GM20431 (cell line): ENCODE results near the gene SDK1.

Experiments used
- in situ Hi-C: fragments of 300-500 bp; cut with MseI, MboI; formaldehyde crosslinking; loops from one replicate; pipeline ENCODE4 v1.15.0; 2020; ENCODE audit warnings: low sequenced_read_pairs; ENCODE audit not compliant: unreplicated experiment

The SDK1 gene

GRCh38 chr7:4040109-4040928 lies 739.3 kb downstream of the SDK1 start:
- in situ Hi-C loops, result no loop called here

GRCh38 chr7:4042402-4043045 lies 741.5 kb downstream of the SDK1 start:
- in situ Hi-C loops, result no loop called here

- in situ Hi-C loops, result no loop called here
Observed at GRCh38 chr7:4043988-4044387, 742.9 kb downstream of the SDK1 start.

DNA sequence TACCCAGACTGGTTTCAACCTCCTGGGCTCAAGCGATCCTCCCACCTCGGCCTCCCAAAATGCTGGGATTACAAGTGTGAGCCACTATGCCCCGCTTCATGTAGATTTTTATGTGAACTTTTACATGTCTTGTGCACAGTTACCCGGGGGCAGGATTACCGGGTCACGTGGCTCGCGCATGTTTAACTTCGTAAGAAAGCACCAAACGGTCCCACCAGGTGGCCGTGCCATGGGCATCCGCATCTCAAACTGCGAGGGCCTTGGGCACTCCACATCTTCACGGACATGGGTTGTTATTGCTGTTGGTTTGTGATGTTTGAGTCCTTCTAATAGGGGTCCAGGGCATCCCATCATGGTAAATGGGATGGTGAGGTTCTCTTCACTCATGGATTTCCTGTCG lies 744.4 kb downstream of the SDK1 start:
- in situ Hi-C loops, result no loop called here

GRCh38 chr7:4045975-4046374 lies 744.9 kb downstream of the SDK1 start:
- in situ Hi-C loops, result no loop called here

DNA sequence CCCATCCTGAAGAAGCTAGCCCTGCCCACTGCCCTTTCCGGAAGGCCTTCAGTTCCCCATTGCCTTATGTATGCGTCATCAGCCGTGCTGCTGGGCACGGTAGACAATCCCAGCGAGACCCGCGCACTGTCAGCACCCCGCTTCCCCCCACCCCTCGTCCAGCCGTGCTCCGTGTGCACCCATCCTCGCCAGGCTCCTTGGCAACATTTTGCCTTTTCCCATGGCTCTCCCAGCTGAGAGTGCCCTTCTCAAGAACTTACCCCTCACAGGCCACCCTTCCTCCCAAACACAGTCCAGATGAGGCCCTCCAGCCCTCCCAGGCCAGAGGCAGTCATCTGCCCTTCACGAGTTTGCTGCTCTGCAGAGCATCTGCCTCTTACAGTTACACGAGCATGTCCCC lies 747.3 kb downstream of the SDK1 start:
- in situ Hi-C loops, result no loop called here

DNA sequence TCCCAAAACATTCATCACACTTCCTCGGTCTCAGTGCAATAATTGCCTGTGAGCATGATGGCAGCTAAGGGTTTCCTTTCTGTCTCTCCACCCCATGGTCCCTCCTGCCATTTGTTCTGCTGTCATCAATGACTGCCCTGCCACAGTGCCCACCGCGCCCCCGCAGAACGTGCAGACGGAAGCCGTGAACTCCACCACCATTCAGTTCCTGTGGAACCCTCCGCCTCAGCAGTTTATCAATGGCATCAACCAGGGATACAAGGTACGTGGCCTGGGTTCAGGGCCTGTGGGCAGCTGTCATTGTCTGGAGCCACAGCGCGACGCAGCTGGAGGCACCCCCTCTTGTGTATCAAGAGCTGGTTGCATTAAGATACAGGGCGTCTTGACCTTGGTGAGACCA lies 748.1 kb downstream of the SDK1 start:
- in situ Hi-C loops, result no loop called here

DNA sequence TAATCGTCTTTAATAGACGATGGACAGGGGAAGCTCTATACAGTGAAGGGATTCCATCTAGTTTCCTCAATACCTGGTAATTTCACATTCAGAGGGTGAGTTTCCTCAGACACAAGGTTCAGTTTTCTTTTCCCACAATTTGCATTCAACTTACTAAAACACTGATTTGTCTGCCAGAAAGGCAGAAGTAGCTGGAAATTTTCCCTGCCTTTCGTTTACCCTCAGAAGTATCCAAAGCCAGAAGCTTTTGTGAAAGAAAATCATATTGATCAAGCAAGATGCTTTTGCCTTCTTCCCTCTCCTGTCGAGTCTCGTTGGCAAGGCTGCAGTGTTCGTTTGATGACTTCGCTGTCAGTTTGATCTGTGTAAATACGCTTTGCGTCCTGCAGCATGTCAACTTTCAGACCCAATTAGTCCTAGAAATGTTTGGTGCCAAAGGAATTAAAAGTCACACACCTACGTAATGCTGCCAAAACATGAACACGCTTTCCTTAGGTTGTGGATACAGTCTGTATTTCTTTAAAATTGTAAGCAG lies 749.1 kb downstream of the SDK1 start:
- in situ Hi-C loops, result no loop called here

- in situ Hi-C loops, result no loop called here
Observed at GRCh38 chr7:4051696-4052095, 750.6 kb downstream of the SDK1 start.

DNA sequence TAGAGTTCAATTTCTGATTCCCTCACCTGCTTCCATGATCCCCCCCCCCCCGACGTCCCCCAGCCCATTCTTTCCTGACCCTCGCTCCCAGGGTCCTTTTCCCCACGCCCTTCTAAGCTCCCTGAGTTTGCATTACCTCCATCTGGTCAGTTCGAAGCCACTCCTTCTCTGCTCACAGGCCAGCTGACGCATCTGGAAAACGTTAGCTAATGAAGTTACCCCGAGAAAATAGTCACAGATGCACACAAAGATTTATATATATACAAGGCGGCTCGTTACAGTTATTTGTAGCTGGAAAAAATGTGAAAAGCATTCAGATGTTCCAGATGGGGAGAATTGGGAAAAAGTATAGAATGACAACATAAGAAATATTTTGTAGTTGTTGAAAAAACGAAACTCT lies 751.1 kb downstream of the SDK1 start:
- in situ Hi-C loops, result no loop called here

GRCh38 chr7:4054158-4054557 lies 753.1 kb downstream of the SDK1 start:
- in situ Hi-C loops, result no loop called here

GRCh38 chr7:4056552-4057288 lies 755.7 kb downstream of the SDK1 start:
- in situ Hi-C loops, result no loop called here

DNA sequence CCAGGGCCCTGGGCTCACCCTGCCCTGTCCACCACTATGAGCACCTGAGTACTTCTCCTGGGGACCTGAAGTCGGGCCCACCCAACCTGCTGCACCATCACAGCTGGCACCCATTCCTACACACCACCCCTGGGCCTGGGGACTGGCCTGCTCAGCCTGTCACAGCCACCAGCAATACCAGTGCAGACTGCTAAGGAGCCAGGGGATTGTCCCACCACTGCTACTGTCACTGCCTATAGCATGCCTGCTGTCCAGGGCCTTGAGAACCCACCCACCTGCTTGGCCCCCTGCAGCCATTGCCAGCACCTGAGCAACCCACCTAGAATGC lies 756.2 kb downstream of the SDK1 start:
- in situ Hi-C loops, result no loop called here

- in situ Hi-C loops, result no loop called here
Observed at GRCh38 chr7:4058158-4058557, 757.1 kb downstream of the SDK1 start.

GRCh38 chr7:4065190-4065589 lies 764.1 kb downstream of the SDK1 start:
- in situ Hi-C loops, result no loop called here

DNA sequence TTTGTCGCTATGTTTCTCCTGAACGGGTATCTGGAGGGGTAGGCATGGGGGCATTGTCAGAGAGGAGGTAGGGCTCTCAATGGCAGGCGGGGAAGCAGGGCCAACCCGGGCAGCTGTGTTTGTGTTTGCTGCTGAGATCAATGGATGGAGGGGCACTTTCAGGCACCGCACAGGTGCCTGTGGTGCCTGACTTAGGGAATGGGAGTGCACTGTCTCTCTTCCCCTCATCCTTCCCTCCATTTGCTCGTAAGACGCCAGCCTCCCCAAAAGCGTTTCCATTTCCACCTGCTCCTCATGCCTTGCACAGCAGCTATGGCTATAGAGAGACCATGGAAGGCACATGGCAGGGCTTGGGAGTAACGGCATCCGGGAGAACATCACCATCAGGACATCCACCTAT lies 765.2 kb downstream of the SDK1 start:
- in situ Hi-C loops, result no loop called here

- in situ Hi-C loops, result no loop called here
Observed at GRCh38 chr7:4066626-4067475, 765.8 kb downstream of the SDK1 start.

GRCh38 chr7:4067476-4067760 lies 766.4 kb downstream of the SDK1 start:
- in situ Hi-C loops, result no loop called here

- in situ Hi-C loops, result no loop called here
Observed at GRCh38 chr7:4067874-4068273, 766.8 kb downstream of the SDK1 start.

- in situ Hi-C loops, result no loop called here
Observed at GRCh38 chr7:4068286-4068685, 767.2 kb downstream of the SDK1 start.
